GM21526 (cell line): ENCODE results near the gene MTERF1.
"Not testable (repeated sequence)": the region's sequence is repeated elsewhere in the genome, so short reads cannot be mapped to it uniquely, and the experiment has no call there.

ENCODE experiments used
- ATAC-seq: cut with Tn5 transposase; IDR thresholded peaks from one replicate; pipeline ENCODE4 v1.9.1; 2021; ENCODE audit warnings: moderate library complexity; ENCODE audit not compliant: unreplicated experiment, low FRiP score

The MTERF1 gene

GRCh38 chr7:91880413-91881241 is at the start of gene MTERF1:
MTERF1 (minus strand) TSS chr7:91880702; CDS start chr7:91880083, 619 bp downstream.
- peak; percentile 97 for ATAC-seq

- peak; percentile 89 for ATAC-seq
Measured at GRCh38 chr7:91929463-91929862, 49.0 kb upstream of the MTERF1 start.

GRCh38 chr7:91927912-91928311 is 47.4 kb upstream of the MTERF1 start:
- ATAC-seq = no peak

- ATAC-seq = no peak
Measured at GRCh38 chr7:91922857-91923256, 42.4 kb upstream of the MTERF1 start.

- no peak for ATAC-seq
Measured at GRCh38 chr7:91918356-91918755, 37.9 kb upstream of the MTERF1 start.

GRCh38 chr7:91916051-91916440 is 35.5 kb upstream of the MTERF1 start:
- ATAC-seq = no peak

GRCh38 chr7:91915401-91916050 is 35.0 kb upstream of the MTERF1 start:
- no peak for ATAC-seq

- no peak for ATAC-seq
Measured at GRCh38 chr7:91913612-91914011, 33.1 kb upstream of the MTERF1 start.

GRCh38 chr7:91912494-91912893 is 32.0 kb upstream of the MTERF1 start:
- no peak for ATAC-seq

GRCh38 chr7:91911121-91911520 is 30.6 kb upstream of the MTERF1 start:
- no peak for ATAC-seq

GRCh38 chr7:91910171-91910570 is 29.7 kb upstream of the MTERF1 start:
- no peak for ATAC-seq

- no peak for ATAC-seq
Measured at GRCh38 chr7:91899563-91899962, 19.1 kb upstream of the MTERF1 start.

GRCh38 chr7:91898240-91898992 is 17.9 kb upstream of the MTERF1 start:
- ATAC-seq = no peak

- ATAC-seq = no peak
Measured at GRCh38 chr7:91894781-91895480, 14.4 kb upstream of the MTERF1 start.

GRCh38 chr7:91893699-91894098 is 13.2 kb upstream of the MTERF1 start:
- ATAC-seq = not testable (repeated sequence)

GRCh38 chr7:91892821-91893340 is 12.4 kb upstream of the MTERF1 start:
- ATAC-seq = no peak

- no peak for ATAC-seq
Measured at GRCh38 chr7:91892099-91892705, 11.7 kb upstream of the MTERF1 start.

GRCh38 chr7:91888271-91889175 is 8.0 kb upstream of the MTERF1 start:
- ATAC-seq = not testable (repeated sequence)
